Esophagus muscularis mucosa (tissue), 4 donors: ENCODE data around the gene ZBTB7B. TPM values are rescaled to one million over a fixed set of nuclear protein-coding genes. Genes with fewer than 3 reads are reported as not detected.

Source experiments
- DNase-seq: peaks from one replicate; pipeline ENCODE4 v3.0.0-alpha.2; 2017; ENCODE audit errors: extremely low spot score
- H3K27ac ChIP-seq, 4 donors: fragments of 200-600 bp; sonication (generic); replicated peaks in 1 of 4; 1 replicate in 3 of 4; 2 replicates in 1 of 4; pipeline ENCODE4 v1.5.1; 2016 to 2019; ENCODE audit warnings: mild to moderate bottlenecking in 1 of 4
- H3K27me3 ChIP-seq, 4 donors: fragments of 200-600 bp; sonication (generic); one replicate each; pipeline versions ENCODE4 v1.5.1 to v1.6.0; 2016 to 2019
- H3K36me3 ChIP-seq, 4 donors: fragments of 200-600 bp; sonication (generic); one replicate each; pipeline ENCODE4 v1.5.1; 2016 to 2019
- H3K4me1 ChIP-seq, 4 donors: fragments of 200-600 bp; sonication (generic); one replicate each; pipeline ENCODE4 v1.5.1; 2016 to 2019
- H3K4me3 ChIP-seq, 4 donors: fragments of 200-600 bp; sonication (generic); 1 replicate in 2 of 4; 2 replicates in 2 of 4; pipeline ENCODE4 v1.5.1; 2016 to 2019; ENCODE audit warnings: mild to moderate bottlenecking in 4 of 4, moderate library complexity in 1 of 4
- H3K9me3 ChIP-seq, 4 donors: fragments of 200-600 bp; sonication (generic); 1 replicate in 3 of 4; 2 replicates in 1 of 4; pipeline ENCODE4 v1.5.1; 2016 to 2019
- EP300 ChIP-seq: sonication (generic); formaldehyde crosslinking; IDR thresholded peaks from one replicate; pipeline ENCODE4 v1.6.1; 2017; ENCODE audit warnings: antibody characterized with exemption
- POLR2A ChIP-seq: fragments of 450-650 bp; IDR thresholded peaks from one replicate; pipeline ENCODE4 v1.6.1; 2017; ENCODE audit warnings: antibody characterized with exemption, moderate library complexity, mild to moderate bottlenecking, low read depth
- POLR2AphosphoS5 ChIP-seq, 2 donors: sonication (generic); formaldehyde crosslinking; IDR thresholded peaks; one replicate each; pipeline ENCODE4 v1.6.1; 2017; ENCODE audit warnings: antibody characterized with exemption in 2 of 2
- WGBS: methylation state at CpG from one replicate; pipeline ENCODE4 v1.1.5; 2018; 5-methylcytosine and 5-hydroxymethylcytosine counted together
- intact Hi-C: fragments of 100-400 bp; cut with DNase I; formaldehyde crosslinking; loops from one replicate; pipeline ENCODE4 v1.15.1; 2023
- total RNA-seq, 4 donors: library from RNA; depleted of rRNA; stranded (reverse); fragments of >200 nt; gene quantifications; one replicate each; pipeline versions ENCODE4 v1.1.0 to v1.2.1, GENCODE V29; 2016
- TF ChIP-seq, protein P1 (sequence below), 3 experiments: fragments of 200-600 bp in 2 of 3; fragments of 450-650 bp in 1 of 3; sonication (generic) in 2 of 3; IDR thresholded peaks; one replicate each; pipeline ENCODE4 v1.5.1; 2017 to 2019; ENCODE audit warnings: antibody characterized with exemption in 3 of 3, mild to moderate bottlenecking in 2 of 3, moderate library complexity in 1 of 3

ZBTB7B gene
- total RNA-seq, 4 donors from 2014 or later = 50.0 to 68.9 (median 55.8) TPM

DNA sequence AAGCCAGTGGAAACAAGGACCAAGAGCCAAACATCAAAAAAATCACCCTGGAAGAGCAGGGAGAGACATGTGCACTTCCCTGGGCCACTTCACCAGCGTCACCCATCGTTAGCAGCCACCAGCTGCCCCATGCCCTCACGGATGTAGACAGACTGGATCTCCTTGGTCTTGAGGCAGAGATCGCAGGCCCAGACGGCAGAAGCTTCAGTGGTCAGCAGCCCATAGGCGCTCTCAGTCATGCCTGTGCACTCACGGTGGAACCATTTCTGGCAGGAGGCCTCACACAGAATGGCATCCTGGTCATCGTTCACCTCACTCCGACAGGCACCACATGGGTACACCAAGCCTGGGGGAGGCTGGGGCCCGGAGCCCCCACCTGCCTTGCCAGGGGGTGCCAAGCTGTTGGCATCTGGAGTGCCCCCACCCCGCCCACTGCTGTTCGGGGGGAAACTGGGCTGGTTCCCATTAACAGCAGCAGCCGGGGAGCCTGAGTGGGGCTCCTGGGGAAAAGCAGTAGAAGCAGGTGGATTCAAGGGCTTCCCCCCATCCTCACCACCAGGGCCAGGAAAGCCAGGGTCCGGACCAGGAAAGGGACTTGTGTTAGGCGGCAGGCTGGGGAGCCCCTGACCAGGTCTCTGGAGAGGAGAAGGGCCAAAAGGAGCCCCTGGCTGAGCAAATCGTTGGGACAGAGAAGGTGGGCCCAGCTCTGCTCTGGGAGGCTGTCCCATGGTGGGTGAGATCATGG lies 43.7 kb upstream of the ZBTB7B start:
- intact Hi-C loops = no loop called here
- no peak overlapping the region for H3K4me3 ChIP-seq

GRCh38 chr1:154959426-154959780 lies 43.2 kb upstream of the ZBTB7B start:
- peaks cover 16 to 38% (median 35%) of the 10 kb centered on the region in 4 donors for H3K36me3 ChIP-seq
- H3K9me3 ChIP-seq = no peaks in the 10 kb centered on the region
- no peak for DNase-seq
- H3K27me3 ChIP-seq = no peaks in the 10 kb centered on the region
- no peak for TF ChIP-seq POLR2A
- TF ChIP-seq, protein P1, sequence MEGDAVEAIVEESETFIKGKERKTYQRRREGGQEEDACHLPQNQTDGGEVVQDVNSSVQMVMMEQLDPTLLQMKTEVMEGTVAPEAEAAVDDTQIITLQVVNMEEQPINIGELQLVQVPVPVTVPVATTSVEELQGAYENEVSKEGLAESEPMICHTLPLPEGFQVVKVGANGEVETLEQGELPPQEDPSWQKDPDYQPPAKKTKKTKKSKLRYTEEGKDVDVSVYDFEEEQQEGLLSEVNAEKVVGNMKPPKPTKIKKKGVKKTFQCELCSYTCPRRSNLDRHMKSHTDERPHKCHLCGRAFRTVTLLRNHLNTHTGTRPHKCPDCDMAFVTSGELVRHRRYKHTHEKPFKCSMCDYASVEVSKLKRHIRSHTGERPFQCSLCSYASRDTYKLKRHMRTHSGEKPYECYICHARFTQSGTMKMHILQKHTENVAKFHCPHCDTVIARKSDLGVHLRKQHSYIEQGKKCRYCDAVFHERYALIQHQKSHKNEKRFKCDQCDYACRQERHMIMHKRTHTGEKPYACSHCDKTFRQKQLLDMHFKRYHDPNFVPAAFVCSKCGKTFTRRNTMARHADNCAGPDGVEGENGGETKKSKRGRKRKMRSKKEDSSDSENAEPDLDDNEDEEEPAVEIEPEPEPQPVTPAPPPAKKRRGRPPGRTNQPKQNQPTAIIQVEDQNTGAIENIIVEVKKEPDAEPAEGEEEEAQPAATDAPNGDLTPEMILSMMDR (IDR thresholded peaks at IDR 0.05) = no peak
- no peak for TF ChIP-seq POLR2AphosphoS5 (IDR thresholded peaks at IDR 0.05)
- no peak for TF ChIP-seq EP300
- WGBS = 96% methylated on average over 7 of the region's 7 CpGs
- H3K4me1 ChIP-seq = peaks cover 47 to 78% (median 69%) of the 10 kb centered on the region in 4 donors
- intact Hi-C loops = no loop called here
- H3K4me3 ChIP-seq = no peak overlapping the region
- peak overlapping the region in 1 of 4 donors; percentile 36 for H3K27ac ChIP-seq

More for the DNA sequence above, 43.7 kb upstream of the ZBTB7B start:
- no peaks in the 10 kb centered on the region for H3K27me3 ChIP-seq
- peak overlapping the region in 2 of 4 donors; percentile 36 to 86 for H3K27ac ChIP-seq
- H3K36me3 ChIP-seq = peaks cover 11 to 33% (median 30%) of the 10 kb centered on the region in 4 donors
- no peak for DNase-seq
- H3K4me1 ChIP-seq = peaks cover 52 to 83% (median 74%) of the 10 kb centered on the region in 4 donors
- 74% methylated on average over 9 of the region's 16 CpGs for WGBS
- no peaks in the 10 kb centered on the region for H3K9me3 ChIP-seq
- TF ChIP-seq POLR2AphosphoS5 (IDR thresholded peaks at IDR 0.05) (no peak), EP300 (no peak), POLR2A (no peak)
- TF ChIP-seq, protein P1 (IDR thresholded peaks at IDR 0.05) = no peak

- peaks cover 16 to 50% (median 47%) of the 10 kb centered on the region in 4 donors for H3K36me3 ChIP-seq
Observed at GRCh38 chr1:154960446-154961136, 42.0 kb upstream of the ZBTB7B start.

GRCh38 chr1:154961207-154962155 lies 41.1 kb upstream of the ZBTB7B start, which contains the start of gene PYGO2:
Gene PYGO2, minus strand, starts transcription at chr1:154961782. Its CDS starts 206 bp downstream, at chr1:154961576.
- intact Hi-C loops = loop anchor here (5.0 kb wide), 3 partner anchors 36 to 101 kb away; partner anchors contain the start of gene EFNA4
- Histone ChIP-seq H3K4me1 (peaks cover 31 to 66% (median 56%) of the 10 kb centered on the region in 4 donors), H3K4me3 (peak within 1 kb of the TSS; percentile 80 to 96 (median 90)), H3K27ac (peak within 1 kb of the TSS; percentile 95 to 99 (median 98)), H3K36me3 (peaks cover 22 to 59% (median 56%) of the 10 kb centered on the region in 4 donors), H3K9me3 (no peaks in the 10 kb centered on the region), H3K27me3 (no peaks in the 10 kb centered on the region)
- TF ChIP-seq, protein P1 (IDR thresholded peaks at IDR 0.05) = peak; percentile 66 to 87 (median 72)
- TF ChIP-seq EP300 = no peak
- peak; percentile 81 to 92 for TF ChIP-seq POLR2AphosphoS5 (IDR thresholded peaks at IDR 0.05)
- TF ChIP-seq POLR2A = peak; percentile 83
- WGBS = 0% methylated on average over 20 of the region's 93 CpGs
- DNase-seq = peak; percentile 95

More at GRCh38 chr1:154960446-154961136, 42.0 kb upstream of the ZBTB7B start:
- DNase-seq = no peak
- 39% methylated on average over 10 of the region's 10 CpGs for WGBS
- H3K27ac ChIP-seq = peak overlapping the region; percentile 95 to 99 (median 98)
- peaks cover 35 to 66% (median 59%) of the 10 kb centered on the region in 4 donors for H3K4me1 ChIP-seq
- H3K4me3 ChIP-seq = peak overlapping the region; percentile 80 to 96 (median 90)
- TF ChIP-seq, protein P1 (IDR thresholded peaks at IDR 0.05) = no peak
- TF ChIP-seq EP300 = no peak
- no peaks in the 10 kb centered on the region for H3K9me3 ChIP-seq
- intact Hi-C loops = loop anchor here (5.0 kb wide), 3 partner anchors 37 to 102 kb away; partner anchors contain the start of gene EFNA4
- no peaks in the 10 kb centered on the region for H3K27me3 ChIP-seq
